T-helper 1 cell treated with Interleukin-12 subunit alpha and Interleukin-12 subunit beta and Interleukin-4 antibody, amounts not matched to agents 30 μg/mL and 1 μg/mL, for 36 hours (primary cell): ENCODE data around the gene DOCK3.
A peak's percentile ranks its signal among the peaks of the same experiment; 100 is the strongest.

ENCODE experiments used
- H3K27ac Mint-ChIP-seq: one replicate; pipeline ENCODE4 v1.8.0; 2021; ENCODE audit warnings: mild to moderate bottlenecking, mixed read lengths
- H3K27me3 Mint-ChIP-seq: one replicate; pipeline ENCODE4 v1.8.0; 2021; ENCODE audit warnings: low read depth, mixed read lengths
- H3K36me3 Mint-ChIP-seq: one replicate; pipeline ENCODE4 v1.8.0; 2021; ENCODE audit warnings: low read depth, mixed read lengths
- H3K4me1 Mint-ChIP-seq: one replicate; pipeline ENCODE4 v1.8.0; 2021; ENCODE audit warnings: low read depth, mixed read lengths
- H3K4me3 Mint-ChIP-seq: one replicate; pipeline ENCODE4 v1.8.0; 2021; ENCODE audit warnings: mild to moderate bottlenecking, moderate library complexity, mixed read lengths
- H3K9me3 Mint-ChIP-seq: one replicate; pipeline ENCODE4 v1.8.0; 2021; ENCODE audit warnings: mixed read lengths

The DOCK3 gene

GRCh38 chr3:50674349-50675178 lies at the start of gene DOCK3:
DOCK3 (plus strand) TSS chr3:50674927; CDS start chr3:50675264, 337 bp downstream.
- H3K4me3 Mint-ChIP-seq: peak within 1 kb of the TSS; percentile 79
- H3K4me1 Mint-ChIP-seq: peaks cover 4% of the 10 kb centered on the region
- H3K27ac Mint-ChIP-seq: peak within 1 kb of the TSS; percentile 55
- H3K9me3 Mint-ChIP-seq: no peaks in the 10 kb centered on the region
- peaks cover 53% of the 10 kb centered on the region for H3K27me3 Mint-ChIP-seq
- no peaks in the 10 kb centered on the region for H3K36me3 Mint-ChIP-seq

GRCh38 chr3:50625231-50626182 lies 49.2 kb upstream of the DOCK3 start:
- H3K36me3 Mint-ChIP-seq: peaks cover 50% of the 10 kb centered on the region
- H3K4me1 Mint-ChIP-seq: peaks cover 68% of the 10 kb centered on the region
- no peaks in the 10 kb centered on the region for H3K27me3 Mint-ChIP-seq
- no peaks in the 10 kb centered on the region for H3K9me3 Mint-ChIP-seq
- H3K27ac Mint-ChIP-seq: peak overlapping the region; percentile 85
- peak overlapping the region; percentile 3 for H3K4me3 Mint-ChIP-seq

GRCh38 chr3:50626401-50626800 lies 48.3 kb upstream of the DOCK3 start:
- Mint-ChIP-seq H3K36me3 (peaks cover 47% of the 10 kb centered on the region), H3K9me3 (no peaks in the 10 kb centered on the region), H3K4me3 (no peak overlapping the region)

GRCh38 chr3:50627407-50628051 lies 47.2 kb upstream of the DOCK3 start:
- H3K4me3 Mint-ChIP-seq: peak overlapping the region; percentile 14
- peak overlapping the region; percentile 63 for H3K27ac Mint-ChIP-seq
- H3K9me3 Mint-ChIP-seq: no peaks in the 10 kb centered on the region
- no peaks in the 10 kb centered on the region for H3K27me3 Mint-ChIP-seq
- peaks cover 44% of the 10 kb centered on the region for H3K36me3 Mint-ChIP-seq
- H3K4me1 Mint-ChIP-seq: peaks cover 71% of the 10 kb centered on the region

More at GRCh38 chr3:50626401-50626800, 48.3 kb upstream of the DOCK3 start:
- Mint-ChIP-seq H3K27me3 (no peaks in the 10 kb centered on the region), H3K4me1 (peaks cover 67% of the 10 kb centered on the region), H3K27ac (no peak overlapping the region)

GRCh38 chr3:50628601-50629000 lies 46.1 kb upstream of the DOCK3 start:
- Mint-ChIP-seq H3K27ac (peak overlapping the region; percentile 32), H3K27me3 (no peaks in the 10 kb centered on the region), H3K4me3 (no peak overlapping the region), H3K9me3 (no peaks in the 10 kb centered on the region), H3K36me3 (peaks cover 37% of the 10 kb centered on the region), H3K4me1 (peaks cover 72% of the 10 kb centered on the region)

GRCh38 chr3:50630394-50630793 lies 44.3 kb upstream of the DOCK3 start:
- H3K27me3 Mint-ChIP-seq: no peaks in the 10 kb centered on the region
- H3K4me3 Mint-ChIP-seq: no peak overlapping the region
- peaks cover 67% of the 10 kb centered on the region for H3K4me1 Mint-ChIP-seq
- H3K27ac Mint-ChIP-seq: no peak overlapping the region
- H3K36me3 Mint-ChIP-seq: peaks cover 30% of the 10 kb centered on the region
- H3K9me3 Mint-ChIP-seq: no peaks in the 10 kb centered on the region

- Mint-ChIP-seq H3K4me1 (peaks cover 65% of the 10 kb centered on the region), H3K4me3 (no peak overlapping the region), H3K27me3 (no peaks in the 10 kb centered on the region), H3K9me3 (no peaks in the 10 kb centered on the region), H3K36me3 (peaks cover 28% of the 10 kb centered on the region), H3K27ac (no peak overlapping the region)
These were observed 43.9 kb upstream of the DOCK3 start for GRCh38 chr3:50630877-50631276.

GRCh38 chr3:50632450-50632849 lies 42.3 kb upstream of the DOCK3 start:
- Mint-ChIP-seq H3K27ac (peak overlapping the region; percentile 84), H3K4me1 (peaks cover 67% of the 10 kb centered on the region), H3K4me3 (no peak overlapping the region)

GRCh38 chr3:50633230-50633790 lies 41.4 kb upstream of the DOCK3 start:
- Mint-ChIP-seq H3K9me3 (no peaks in the 10 kb centered on the region), H3K36me3 (peaks cover 33% of the 10 kb centered on the region), H3K27me3 (no peaks in the 10 kb centered on the region), H3K4me1 (peaks cover 67% of the 10 kb centered on the region), H3K4me3 (no peak overlapping the region), H3K27ac (peak overlapping the region; percentile 65)

More at GRCh38 chr3:50632450-50632849, 42.3 kb upstream of the DOCK3 start:
- Mint-ChIP-seq H3K9me3 (no peaks in the 10 kb centered on the region), H3K27me3 (no peaks in the 10 kb centered on the region), H3K36me3 (peaks cover 32% of the 10 kb centered on the region)

GRCh38 chr3:50635066-50635465 lies 39.7 kb upstream of the DOCK3 start:
- H3K27me3 Mint-ChIP-seq: no peaks in the 10 kb centered on the region

GRCh38 chr3:50637011-50637410 lies 37.7 kb upstream of the DOCK3 start:
- Mint-ChIP-seq H3K27me3 (no peaks in the 10 kb centered on the region), H3K4me3 (no peak overlapping the region), H3K9me3 (no peaks in the 10 kb centered on the region), H3K27ac (peak overlapping the region; percentile 23), H3K4me1 (peaks cover 49% of the 10 kb centered on the region), H3K36me3 (peaks cover 32% of the 10 kb centered on the region)

More at GRCh38 chr3:50635066-50635465, 39.7 kb upstream of the DOCK3 start:
- no peaks in the 10 kb centered on the region for H3K9me3 Mint-ChIP-seq
- peaks cover 62% of the 10 kb centered on the region for H3K4me1 Mint-ChIP-seq
- peaks cover 29% of the 10 kb centered on the region for H3K36me3 Mint-ChIP-seq
- H3K27ac Mint-ChIP-seq: peak overlapping the region; percentile 45
- no peak overlapping the region for H3K4me3 Mint-ChIP-seq

- Mint-ChIP-seq H3K27me3 (no peaks in the 10 kb centered on the region), H3K4me3 (no peak overlapping the region), H3K4me1 (peaks cover 40% of the 10 kb centered on the region), H3K9me3 (no peaks in the 10 kb centered on the region), H3K27ac (peak overlapping the region; percentile 71), H3K36me3 (peaks cover 33% of the 10 kb centered on the region)
These were observed 36.8 kb upstream of the DOCK3 start for GRCh38 chr3:50637945-50638344.

GRCh38 chr3:50639055-50639494 lies 35.7 kb upstream of the DOCK3 start:
- H3K4me3 Mint-ChIP-seq: no peak overlapping the region
- H3K9me3 Mint-ChIP-seq: no peaks in the 10 kb centered on the region
- H3K36me3 Mint-ChIP-seq: peaks cover 39% of the 10 kb centered on the region
- H3K27ac Mint-ChIP-seq: no peak overlapping the region
- H3K4me1 Mint-ChIP-seq: peaks cover 29% of the 10 kb centered on the region
- no peaks in the 10 kb centered on the region for H3K27me3 Mint-ChIP-seq

- Mint-ChIP-seq H3K4me1 (peaks cover 11% of the 10 kb centered on the region), H3K27me3 (no peaks in the 10 kb centered on the region), H3K36me3 (peaks cover 46% of the 10 kb centered on the region), H3K4me3 (no peak overlapping the region), H3K27ac (peak overlapping the region; percentile 41), H3K9me3 (no peaks in the 10 kb centered on the region)
These were observed 32.3 kb upstream of the DOCK3 start for GRCh38 chr3:50642382-50642781.
